Measurements from ENCODE around the gene MGARP.

MGARP gene

DNA sequence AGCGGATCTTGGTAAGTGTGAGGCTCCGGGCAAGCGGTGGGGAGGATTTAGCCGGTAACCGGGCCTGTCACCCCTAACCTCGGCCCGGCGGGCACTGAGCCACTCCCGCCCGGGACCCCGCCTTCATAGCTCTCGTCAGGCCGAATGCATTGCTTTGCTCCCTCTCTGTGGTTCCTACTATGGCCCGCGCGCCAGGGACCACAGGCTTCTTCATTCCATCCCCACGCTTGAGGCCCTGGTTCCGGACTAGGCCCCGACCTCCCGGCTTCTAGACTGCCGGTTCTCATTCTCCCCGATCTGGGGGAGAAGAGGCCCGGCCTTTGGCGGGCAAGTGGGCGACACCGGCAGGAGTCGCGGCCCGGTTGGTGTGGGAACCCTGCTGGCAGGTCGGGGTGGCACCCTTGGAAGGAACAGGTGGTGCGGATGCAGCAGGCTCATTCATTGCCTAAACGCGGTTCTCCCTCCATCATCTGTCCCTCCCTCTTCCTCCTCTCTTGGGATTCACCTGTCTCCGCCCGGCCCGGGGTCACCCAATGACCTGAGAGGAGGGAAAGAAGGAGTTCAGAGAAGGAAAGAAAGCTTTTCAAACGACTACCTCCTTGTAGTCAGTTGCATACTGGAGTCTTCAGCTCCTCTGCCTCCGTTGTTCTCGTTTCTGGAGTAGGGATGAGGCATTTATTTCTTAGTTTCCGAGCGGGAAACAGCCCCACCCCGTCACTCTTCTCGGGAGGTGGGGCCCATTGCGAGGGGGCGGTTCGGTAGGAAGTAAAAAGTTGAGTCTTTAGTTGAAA is 22.0 kb upstream of the MGARP start, which contains the start of gene NDUFC1:
NDUFC1 (minus strand) TSS at position 657 of the 791 bp plus-strand sequence. CDS start 6,679 bp downstream, outside the sequence.
- Histone ChIP-seq H3K4me1 (ENCODE audit: insufficient read depth, low read length, poor library complexity, severe bottlenecking) (peaks cover 50% of the 10 kb centered on the region), H3K9ac (ENCODE audit: low read depth, low read length, poor library complexity, severe bottlenecking) (peak within 1 kb of the TSS; percentile 92), H3K4me3 (ENCODE audit: low read length, poor library complexity, severe bottlenecking) (peak within 1 kb of the TSS; percentile 95), H3F3A (ENCODE audit: low read depth) (peaks cover 6% of the 10 kb centered on the region; the same call in 1 of the 2 replicates), H3K79me2 (ENCODE audit: insufficient read depth, low read length) (peaks cover 75% of the 10 kb centered on the region), H4K20me1 (ENCODE audit: insufficient read depth, low read length, poor library complexity, severe bottlenecking) (peaks cover 53% of the 10 kb centered on the region), H3K9me3 (ENCODE audit: insufficient read depth, low read depth, low read length) (peaks cover 6% of the 10 kb centered on the region; the same call in 1 of the 2 replicates), H3K27me3 (ENCODE audit: insufficient read depth, low read length, poor library complexity, severe bottlenecking) (peaks cover 4% of the 10 kb centered on the region), H3K9me2 (replicated peaks; ENCODE audit: low read depth, low read length) (no peaks in the 10 kb centered on the region), H2AFZ (ENCODE audit: low read length) (peak within 1 kb of the TSS; percentile 89), H3K36me3 (ENCODE audit: insufficient read depth, low read length) (peaks cover 8% of the 10 kb centered on the region), H3K4me2 (ENCODE audit: low read depth, low read length, poor library complexity, severe bottlenecking) (peak within 1 kb of the TSS; percentile 90)
- TF ChIP-seq CTCF (conservative IDR thresholded peaks at IDR 0.05; ENCODE audit: low read length) = peak; percentile 36
- no peak for TF ChIP-seq EZH2phosphoT487 (IDR thresholded peaks at IDR 0.05; ENCODE audit: borderline replicate concordance)

- H3K4me1 ChIP-seq (ENCODE audit: insufficient read depth, low read length, poor library complexity, severe bottlenecking) = peaks cover 51% of the 10 kb centered on the region
- H3K36me3 ChIP-seq (ENCODE audit: insufficient read depth, low read length) = peaks cover 8% of the 10 kb centered on the region
- H3K9me2 ChIP-seq (replicated peaks; ENCODE audit: low read depth, low read length) = no peaks in the 10 kb centered on the region
- H3K9me3 ChIP-seq (ENCODE audit: insufficient read depth, low read depth, low read length) = peaks cover 6% of the 10 kb centered on the region; the same call in 1 of the 2 replicates
- H2AFZ ChIP-seq (ENCODE audit: low read length) = peak within 1 kb of the TSS; percentile 94
- peaks cover 68% of the 10 kb centered on the region for H3K79me2 ChIP-seq (ENCODE audit: insufficient read depth, low read length)
- peak within 1 kb of the TSS; percentile 92 for H3K9ac ChIP-seq (ENCODE audit: low read depth, low read length, poor library complexity, severe bottlenecking)
- H4K20me1 ChIP-seq (ENCODE audit: insufficient read depth, low read length, poor library complexity, severe bottlenecking) = peaks cover 45% of the 10 kb centered on the region
- H3K27me3 ChIP-seq (ENCODE audit: insufficient read depth, low read length, poor library complexity, severe bottlenecking) = peaks cover 4% of the 10 kb centered on the region
- peak within 1 kb of the TSS; percentile 90 for H3K4me2 ChIP-seq (ENCODE audit: low read depth, low read length, poor library complexity, severe bottlenecking)
- H3K4me3 ChIP-seq (ENCODE audit: low read length, poor library complexity, severe bottlenecking) = peak within 1 kb of the TSS; percentile 95
- H3F3A ChIP-seq (ENCODE audit: low read depth) = peaks cover 6% of the 10 kb centered on the region; the same call in 1 of the 2 replicates
- TF ChIP-seq EZH2phosphoT487 (IDR thresholded peaks at IDR 0.05; ENCODE audit: borderline replicate concordance) (no peak), CTCF (conservative IDR thresholded peaks at IDR 0.05; ENCODE audit: low read length) (no peak; the same call in 1 of the 2 replicates)
Observed at GRCh38 chr4:139301113-139301820, 21.2 kb upstream of the MGARP start, which contains the start of gene NAA15. NAA15 (plus strand) TSS chr4:139301505; CDS start chr4:139301778, 273 bp downstream.

GRCh38 chr4:139300431-139301112 is 20.5 kb upstream of the MGARP start:
- Histone ChIP-seq H2AFZ (ENCODE audit: low read length) (peak overlapping the region; percentile 94), H3K9me2 (replicated peaks; ENCODE audit: low read depth, low read length) (no peaks in the 10 kb centered on the region), H4K20me1 (ENCODE audit: insufficient read depth, low read length, poor library complexity, severe bottlenecking) (peaks cover 38% of the 10 kb centered on the region), H3K4me1 (ENCODE audit: insufficient read depth, low read length, poor library complexity, severe bottlenecking) (peaks cover 51% of the 10 kb centered on the region), H3K9me3 (ENCODE audit: insufficient read depth, low read depth, low read length) (peaks cover 6% of the 10 kb centered on the region; the same call in 1 of the 2 replicates), H3K36me3 (ENCODE audit: insufficient read depth, low read length) (peaks cover 8% of the 10 kb centered on the region), H3K79me2 (ENCODE audit: insufficient read depth, low read length) (peaks cover 61% of the 10 kb centered on the region), H3K4me3 (ENCODE audit: low read length, poor library complexity, severe bottlenecking) (peak overlapping the region; percentile 95), H3K27me3 (ENCODE audit: insufficient read depth, low read length, poor library complexity, severe bottlenecking) (peaks cover 4% of the 10 kb centered on the region), H3K4me2 (ENCODE audit: low read depth, low read length, poor library complexity, severe bottlenecking) (peak overlapping the region; percentile 78), H3F3A (ENCODE audit: low read depth) (peaks cover 6% of the 10 kb centered on the region; the same call in 1 of the 2 replicates), H3K9ac (ENCODE audit: low read depth, low read length, poor library complexity, severe bottlenecking) (peak overlapping the region; percentile 92)
- no peak for TF ChIP-seq CTCF (conservative IDR thresholded peaks at IDR 0.05; ENCODE audit: low read length)
- TF ChIP-seq EZH2phosphoT487 (IDR thresholded peaks at IDR 0.05; ENCODE audit: borderline replicate concordance) = no peak

Data from Loucy (cell line).